H7 (cell line): ENCODE measurements around the gene RPTOR. TPM values are rescaled to one million over a fixed set of nuclear protein-coding genes. Genes with fewer than 3 reads are reported as not detected.

Experiments used
- DNase-seq: peaks from one replicate; pipeline ENCODE4 v3.0.0; 2012
- H3K27me3 ChIP-seq: 2 replicates; pipeline ENCODE4 v1.6.0; 2011; ENCODE audit warnings: mild to moderate bottlenecking, low read length; ENCODE audit not compliant: control insufficient read depth, insufficient read depth
- H3K36me3 ChIP-seq: replicated peaks from 2 replicates; pipeline ENCODE4 v1.5.1; 2011; ENCODE audit warnings: low read length; ENCODE audit not compliant: control insufficient read depth, insufficient read depth
- H3K4me3 ChIP-seq: 2 replicates; pipeline ENCODE4 v1.5.1; 2011; ENCODE audit warnings: low read depth, mild to moderate bottlenecking, control low read depth, low read length, moderate library complexity; ENCODE audit not compliant: insufficient read depth
- total RNA-seq: library from RNA; depleted of rRNA; stranded (reverse); fragments of >200 nt; shearing (Covaris generic); gene quantifications from 2 replicates; pipeline ENCODE4 v1.2.3, GENCODE V29; 2014

Gene RPTOR
- total RNA-seq, 1 experiment from 2014 or later = 20.9 TPM

DNA sequence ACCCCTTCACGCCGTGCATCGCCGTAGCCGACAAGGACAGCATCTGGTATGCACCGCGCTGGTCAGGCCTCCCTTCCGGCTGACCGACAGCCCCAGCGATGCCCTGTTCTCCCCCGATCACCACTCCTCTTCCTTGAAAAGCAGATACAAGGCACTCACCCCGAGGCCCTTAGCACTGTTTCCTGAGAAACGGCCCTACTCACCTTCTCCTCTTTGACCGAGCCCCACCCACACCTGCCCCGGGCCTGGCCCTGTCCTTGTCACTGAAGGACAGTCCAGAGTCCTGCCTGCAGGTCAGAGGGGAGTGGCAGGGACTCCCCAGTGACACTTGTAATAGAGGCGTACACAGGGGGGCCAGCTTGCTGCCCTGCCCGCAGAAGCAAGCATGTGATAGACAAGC, 401.1 kb downstream of the RPTOR start:
- Histone ChIP-seq H3K4me3 (no peak overlapping the region), H3K27me3 (no peaks in the 10 kb centered on the region), H3K36me3 (no peaks in the 10 kb centered on the region; the same call in none of the 2 replicates)
- no peak for DNase-seq

DNA sequence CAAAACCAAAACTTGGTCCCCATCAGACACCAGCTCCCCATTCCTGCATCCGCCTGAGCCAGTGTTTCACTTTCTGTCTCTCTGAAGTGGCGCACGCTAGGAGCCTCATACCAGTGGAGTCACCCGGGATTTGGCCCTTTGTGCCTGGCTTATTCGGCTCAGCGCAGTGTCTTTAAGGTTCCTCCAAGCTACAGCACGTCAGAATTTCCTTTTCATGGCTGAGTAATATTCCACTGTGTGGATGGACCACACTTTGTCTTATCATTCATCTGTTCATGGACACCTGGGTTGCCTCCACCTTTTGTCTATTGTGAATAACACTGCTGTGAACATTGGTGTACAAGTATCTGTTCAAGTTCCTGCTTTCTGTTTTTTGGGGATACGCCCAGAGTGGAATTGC, 401.8 kb downstream of the RPTOR start:
- Histone ChIP-seq H3K36me3 (no peaks in the 10 kb centered on the region; the same call in none of the 2 replicates), H3K27me3 (no peaks in the 10 kb centered on the region), H3K4me3 (no peak overlapping the region)
- no peak for DNase-seq

DNA sequence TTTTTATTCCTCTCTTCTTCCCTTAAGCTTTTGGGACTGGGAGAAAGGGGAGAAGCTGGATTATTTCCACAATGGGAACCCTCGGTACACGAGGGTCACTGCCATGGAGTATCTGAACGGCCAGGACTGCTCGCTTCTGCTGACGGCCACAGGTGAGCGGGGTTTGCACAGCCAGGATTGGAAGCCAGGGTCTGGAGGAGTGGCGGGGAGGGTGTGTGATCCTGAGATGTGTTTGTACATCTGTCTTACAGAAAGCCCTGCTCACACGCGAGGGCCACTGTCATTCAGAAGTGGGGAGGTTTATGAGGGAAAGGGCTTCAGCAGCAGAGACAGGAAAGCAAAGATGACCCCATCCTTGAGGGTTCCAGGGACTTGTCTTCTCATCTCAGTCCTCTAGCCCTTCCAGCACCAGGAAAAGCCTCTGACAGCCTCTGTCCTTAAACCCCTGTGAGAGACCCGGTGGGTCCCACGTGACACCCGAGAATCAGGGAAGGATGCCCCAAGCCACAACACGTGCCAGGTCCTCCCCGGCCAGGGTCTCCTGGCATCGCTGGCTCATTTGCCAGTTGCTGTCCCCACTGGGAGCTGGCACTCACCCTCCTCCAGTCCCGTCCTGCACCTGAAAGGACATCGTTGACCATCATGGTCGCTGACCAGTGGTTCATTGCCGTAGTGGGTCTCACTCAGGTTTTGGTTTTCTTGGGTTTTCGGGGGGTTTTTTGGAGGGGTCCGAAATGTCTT, 402.7 kb downstream of the RPTOR start:
- Histone ChIP-seq H3K36me3 (no peaks in the 10 kb centered on the region; the same call in none of the 2 replicates), H3K27me3 (no peaks in the 10 kb centered on the region), H3K4me3 (no peak overlapping the region)
- no peak for DNase-seq

DNA sequence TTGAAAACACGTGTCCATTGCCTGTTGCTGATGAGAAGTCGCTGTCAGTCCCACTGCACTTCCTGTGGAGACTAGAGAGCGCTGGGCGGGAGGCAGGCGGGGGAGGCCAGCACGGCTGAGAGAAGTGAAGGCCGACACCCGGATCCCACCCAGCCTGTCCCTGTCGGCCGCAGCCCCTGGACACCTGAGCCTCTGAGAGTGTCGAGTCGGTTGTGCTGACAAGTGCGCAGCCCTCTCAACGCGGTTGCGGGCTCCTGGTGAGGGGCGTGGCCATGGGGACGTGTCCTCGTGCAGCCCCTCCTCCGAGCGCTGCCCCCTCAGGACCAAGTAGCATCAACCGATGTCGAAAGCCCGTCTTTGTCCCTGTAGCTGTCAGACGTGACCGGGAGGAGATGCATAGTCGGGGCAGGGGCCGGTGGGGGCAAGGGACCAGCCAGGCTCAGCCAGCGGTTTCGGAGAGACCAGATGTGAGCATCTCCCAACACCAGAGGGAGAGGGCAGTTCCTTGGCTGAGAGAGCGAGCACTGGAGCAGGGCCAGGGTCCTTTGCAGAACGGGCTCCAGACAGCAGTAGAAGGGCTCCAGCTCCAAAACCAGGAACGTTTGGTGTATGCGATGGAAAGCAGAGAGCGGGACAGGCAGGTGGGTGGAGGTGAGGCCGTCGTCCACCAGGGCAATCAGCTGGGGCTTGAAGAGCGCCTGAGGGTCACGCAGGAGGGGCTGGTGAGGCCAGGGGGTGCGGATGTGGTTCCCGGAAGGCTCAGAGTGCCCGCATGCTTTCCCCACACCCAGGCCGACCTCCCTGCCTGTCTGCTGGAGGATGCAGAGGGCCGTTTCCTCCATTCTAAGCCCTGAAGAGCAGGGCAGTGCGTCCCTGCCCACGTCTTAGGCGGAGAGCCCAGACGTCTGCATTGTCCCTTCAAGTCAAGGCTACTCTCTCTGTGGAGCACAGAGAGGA, 403.7 kb downstream of the RPTOR start:
- Histone ChIP-seq H3K36me3 (no peaks in the 10 kb centered on the region; the same call in 1 of the 2 replicates), H3K27me3 (no peaks in the 10 kb centered on the region), H3K4me3 (no peak overlapping the region)
- no peak for DNase-seq

DNA sequence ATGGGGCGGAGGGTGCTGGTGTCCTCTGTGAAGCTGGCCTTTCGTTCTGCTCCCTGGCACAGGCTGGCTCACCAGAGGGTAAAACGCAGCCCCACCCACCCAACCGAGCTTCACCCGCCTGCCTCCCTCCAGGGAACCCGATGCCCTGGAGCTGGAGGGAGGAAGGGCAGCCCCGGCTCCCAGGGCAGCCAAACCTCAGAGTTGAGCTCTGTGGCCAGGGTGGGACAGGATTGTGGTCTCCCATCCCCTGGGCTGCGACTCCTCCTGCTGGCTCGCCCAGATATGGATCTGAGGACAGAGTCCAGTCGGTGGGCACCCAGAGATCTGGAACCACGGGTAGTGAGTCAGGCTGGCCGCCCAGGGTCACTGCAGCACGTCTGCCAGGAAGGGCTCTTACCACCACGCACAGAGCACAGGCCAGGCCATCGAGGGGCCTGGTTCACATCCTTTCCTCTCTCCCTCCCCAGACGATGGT, 404.4 kb downstream of the RPTOR start:
- Histone ChIP-seq H3K27me3 (no peaks in the 10 kb centered on the region), H3K4me3 (no peak overlapping the region), H3K36me3 (no peaks in the 10 kb centered on the region; the same call in 1 of the 2 replicates)
- peak; percentile 39 for DNase-seq

DNA sequence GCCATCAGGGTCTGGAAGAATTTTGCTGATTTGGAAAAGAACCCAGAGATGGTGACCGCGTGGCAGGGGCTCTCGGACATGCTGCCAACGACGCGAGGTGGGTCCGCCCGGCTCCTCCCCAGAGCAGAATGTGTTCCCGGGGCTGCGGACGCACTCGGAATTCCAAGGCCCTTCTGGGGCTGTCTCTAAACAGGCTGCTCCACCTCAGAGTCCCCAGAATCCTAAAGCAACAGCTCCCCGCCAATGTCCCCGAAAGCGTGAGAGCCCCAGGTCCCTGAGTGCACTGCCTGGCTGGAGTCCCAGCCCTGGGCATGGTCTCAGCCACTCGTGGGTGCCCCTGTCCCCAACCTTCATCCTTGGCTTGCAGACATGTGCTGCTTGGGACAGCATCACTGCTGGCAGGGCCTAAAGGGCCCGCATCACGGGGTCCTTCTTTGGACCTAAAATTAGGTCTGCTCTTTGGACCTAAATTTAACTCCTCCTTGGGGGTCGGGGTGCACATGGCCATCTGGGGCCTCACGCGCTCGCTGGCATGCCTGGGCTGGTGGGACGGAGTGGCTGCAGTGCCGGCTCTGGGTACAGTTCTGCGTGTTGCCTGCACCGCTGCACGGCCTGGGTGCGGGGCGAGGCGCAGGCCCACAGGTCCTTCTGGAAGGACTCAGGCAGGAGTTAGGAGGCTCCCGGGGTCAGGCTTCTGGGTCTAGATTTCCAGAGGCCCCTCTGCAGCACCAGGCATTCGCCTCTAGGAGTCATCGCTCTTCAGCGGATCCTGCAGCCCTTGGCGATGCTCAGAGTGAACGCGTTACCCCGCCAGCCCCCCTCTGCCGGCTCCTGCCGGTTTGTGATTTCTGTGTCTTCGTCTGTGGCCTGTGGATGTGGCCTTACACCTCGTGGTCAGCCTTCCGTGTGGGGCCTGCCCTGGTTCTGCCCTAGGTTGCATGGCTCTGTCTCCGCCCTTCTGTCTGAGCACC, 405.1 kb downstream of the RPTOR start:
- no peaks in the 10 kb centered on the region; the same call in 1 of the 2 replicates for H3K36me3 ChIP-seq
- no peak overlapping the region for H3K4me3 ChIP-seq
- peak; percentile 84 for DNase-seq
- no peaks in the 10 kb centered on the region for H3K27me3 ChIP-seq

DNA sequence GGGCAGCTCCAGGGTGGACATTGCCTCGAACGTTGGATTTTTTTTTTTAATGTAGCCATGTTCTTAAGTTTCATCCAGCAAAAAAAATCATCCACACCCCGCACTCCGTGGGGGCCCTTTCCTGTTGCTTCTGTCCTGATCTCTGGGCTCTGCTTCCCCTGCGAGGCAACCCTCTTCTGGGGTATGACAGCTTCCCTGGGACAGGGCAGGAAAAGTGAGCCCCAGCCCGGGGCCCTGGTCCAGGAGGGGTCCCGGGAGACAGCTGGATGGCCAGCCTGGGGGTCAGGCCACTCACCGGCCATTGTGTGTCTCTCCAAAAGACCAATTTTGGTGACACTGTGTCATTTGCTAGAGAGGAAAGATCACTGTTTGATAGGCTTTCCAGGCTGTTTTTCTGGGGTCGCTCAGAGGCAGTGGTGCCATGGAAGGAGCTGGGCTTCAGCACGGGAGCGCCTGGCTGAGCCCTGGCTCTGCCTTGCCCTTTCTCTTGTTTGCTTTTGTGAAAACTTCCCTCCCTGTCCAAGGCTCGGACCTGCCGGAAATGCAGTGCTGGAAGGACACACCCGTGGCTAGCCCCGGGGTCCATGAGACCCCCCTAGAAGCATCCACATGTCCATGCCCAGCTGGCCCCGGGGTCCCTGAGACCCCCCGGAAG, 406.0 kb downstream of the RPTOR start:
- Histone ChIP-seq H3K36me3 (no peaks in the 10 kb centered on the region; the same call in 1 of the 2 replicates), H3K27me3 (no peaks in the 10 kb centered on the region), H3K4me3 (no peak overlapping the region)
- DNase-seq = no peak

DNA sequence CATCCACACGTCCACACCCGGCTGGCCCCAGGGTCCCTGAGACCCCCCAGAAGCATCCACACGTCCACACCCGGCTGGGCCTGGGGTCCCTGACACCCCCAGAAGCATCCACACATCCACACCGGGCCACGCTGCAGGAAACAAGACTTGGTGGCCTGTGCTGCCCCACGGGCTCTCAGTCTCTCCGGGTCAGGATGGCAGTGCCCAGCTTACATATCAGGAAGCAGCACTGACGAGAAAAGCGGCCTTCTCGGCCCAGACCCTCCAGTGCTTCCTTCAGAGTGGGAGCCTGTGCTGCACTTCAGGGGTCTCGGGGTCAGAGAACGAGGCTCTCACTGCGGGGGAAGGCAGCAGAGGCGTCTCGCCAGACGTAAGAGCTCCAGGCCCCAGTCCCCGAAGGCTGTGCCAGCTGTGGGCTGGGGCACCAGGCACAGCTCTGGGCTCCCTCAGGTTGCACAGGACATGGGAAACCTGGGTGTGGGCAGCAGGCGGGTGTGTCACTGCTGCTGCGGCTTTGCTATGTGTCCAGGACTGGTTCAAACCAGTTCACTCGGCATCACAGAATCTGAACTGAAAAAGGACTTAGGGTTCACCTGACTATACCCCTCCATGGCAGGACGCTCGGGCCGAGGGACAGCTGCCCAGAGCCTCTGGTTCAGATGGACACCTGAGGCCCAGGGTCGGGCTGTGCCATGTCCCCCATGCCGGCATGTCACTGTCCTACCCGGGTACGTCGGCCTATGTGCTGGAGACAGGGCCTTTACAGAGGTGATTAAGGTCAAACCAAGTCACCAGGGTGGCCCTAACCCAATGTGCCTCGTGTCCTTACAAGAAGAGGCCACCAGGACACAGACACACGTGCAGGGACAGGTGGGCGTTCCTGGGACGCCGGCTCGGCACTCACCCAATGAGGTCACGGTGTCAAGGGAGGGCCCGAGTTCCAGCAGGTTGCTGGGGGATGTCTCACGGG, 406.8 kb downstream of the RPTOR start:
- Histone ChIP-seq H3K27me3 (no peaks in the 10 kb centered on the region), H3K36me3 (no peaks in the 10 kb centered on the region; the same call in 1 of the 2 replicates), H3K4me3 (no peak overlapping the region)

DNA sequence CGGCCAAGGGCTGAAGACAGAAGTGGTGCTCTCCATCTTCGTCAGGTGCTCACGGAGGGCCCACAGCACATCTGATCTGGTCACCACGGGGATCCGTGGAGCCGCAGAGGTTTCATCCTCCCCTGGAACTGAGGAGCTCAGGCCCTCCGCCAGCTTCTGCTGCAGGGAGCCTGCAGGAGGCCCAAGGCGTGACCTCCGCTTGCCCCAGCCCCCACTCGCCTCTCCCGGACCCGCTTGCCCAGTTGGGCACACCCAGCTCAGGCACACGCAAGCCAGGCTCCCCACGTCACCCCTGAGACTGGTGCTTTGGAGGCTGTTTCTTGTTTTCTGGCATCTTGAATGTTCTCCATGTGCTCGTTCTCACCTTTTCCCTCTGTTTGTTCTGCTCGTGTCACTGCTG, 407.7 kb downstream of the RPTOR start:
- no peaks in the 10 kb centered on the region for H3K27me3 ChIP-seq
- DNase-seq = peak; percentile 46
- H3K4me3 ChIP-seq = no peak overlapping the region
- no peaks in the 10 kb centered on the region; the same call in 1 of the 2 replicates for H3K36me3 ChIP-seq

More for the DNA sequence above, 406.8 kb downstream of the RPTOR start:
- DNase-seq = peak; percentile 35

DNA sequence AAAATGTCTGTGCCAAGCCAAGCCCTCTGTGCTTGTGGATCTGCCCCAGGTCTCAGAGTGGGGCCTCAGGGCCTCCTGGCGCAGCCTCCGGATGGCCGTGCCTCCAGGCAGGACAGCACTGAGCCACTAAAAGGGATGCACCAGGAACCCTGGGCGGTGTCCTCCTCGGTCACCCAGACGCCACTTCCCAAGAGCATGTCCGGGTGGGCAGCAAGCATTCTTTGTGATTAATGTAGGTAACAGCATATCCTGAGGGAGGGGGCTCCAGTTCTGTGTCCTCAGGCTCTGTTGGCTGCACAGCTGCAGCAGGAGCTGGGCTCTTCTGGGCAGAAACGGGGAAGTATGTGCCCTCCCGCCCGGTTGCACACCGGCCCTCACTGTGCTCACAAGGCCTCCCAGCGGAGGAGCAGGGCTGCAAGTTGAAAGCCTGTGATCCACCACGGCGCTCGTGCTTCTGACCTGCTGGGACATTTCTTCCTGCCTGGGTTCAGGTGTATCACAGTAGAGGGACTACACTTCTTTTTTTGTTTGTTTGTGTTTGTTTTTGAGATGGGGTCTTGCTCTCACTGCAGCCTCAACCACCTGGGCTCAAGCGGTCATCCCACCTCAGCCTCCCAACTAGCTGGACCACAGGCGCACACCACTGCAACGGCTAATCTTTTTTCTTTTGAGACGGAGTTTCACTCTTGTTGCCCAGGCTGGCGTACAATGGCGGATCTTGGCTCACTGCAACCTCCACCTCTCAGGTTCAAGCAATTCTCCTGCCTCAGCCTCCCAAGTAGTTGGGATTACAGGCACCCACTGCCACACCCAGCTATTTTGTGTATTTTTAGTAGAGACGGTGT, 409.1 kb downstream of the RPTOR start:
- H3K4me3 ChIP-seq = no peak overlapping the region
- peak; percentile 35 for DNase-seq
- H3K36me3 ChIP-seq = no peaks in the 10 kb centered on the region; the same call in 1 of the 2 replicates
- H3K27me3 ChIP-seq = no peaks in the 10 kb centered on the region

DNA sequence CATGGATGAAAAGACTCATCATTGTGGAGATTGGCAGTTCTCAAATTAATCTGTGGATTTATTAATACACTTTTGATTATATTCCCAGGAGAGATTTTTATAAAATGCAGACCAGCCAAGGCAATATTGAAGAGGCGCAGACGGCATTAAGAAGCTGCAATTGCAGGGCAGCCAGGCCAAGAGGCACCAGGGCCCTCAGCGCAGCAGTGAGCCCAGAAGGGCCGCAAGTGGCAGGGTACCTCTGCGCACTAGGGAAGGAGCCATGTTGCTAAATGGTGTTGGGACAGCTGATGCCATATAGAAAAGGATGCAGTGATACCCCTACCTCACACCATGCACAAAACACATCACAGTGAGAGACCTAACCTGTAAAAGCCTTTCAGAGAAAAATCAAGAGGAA, 410.4 kb downstream of the RPTOR start:
- Histone ChIP-seq H3K4me3 (no peak overlapping the region), H3K27me3 (no peaks in the 10 kb centered on the region), H3K36me3 (no peaks in the 10 kb centered on the region; the same call in 1 of the 2 replicates)
- peak; percentile 14 for DNase-seq
